DMS114 treated with DMSO at 0.1 percent for 48 hours (cell line): Measurements from ENCODE around the gene HTR6.
"Not testable (repeated sequence)": the region's sequence is repeated elsewhere in the genome, so short reads cannot be mapped to it uniquely, and the experiment has no call there.

Experiments
- DNase-seq: peaks from one replicate; lab custom pipeline; 2025; ENCODE audit not compliant: unreplicated experiment; lab: John Stamatoyannopoulos, UW

HTR6 gene

DNA sequence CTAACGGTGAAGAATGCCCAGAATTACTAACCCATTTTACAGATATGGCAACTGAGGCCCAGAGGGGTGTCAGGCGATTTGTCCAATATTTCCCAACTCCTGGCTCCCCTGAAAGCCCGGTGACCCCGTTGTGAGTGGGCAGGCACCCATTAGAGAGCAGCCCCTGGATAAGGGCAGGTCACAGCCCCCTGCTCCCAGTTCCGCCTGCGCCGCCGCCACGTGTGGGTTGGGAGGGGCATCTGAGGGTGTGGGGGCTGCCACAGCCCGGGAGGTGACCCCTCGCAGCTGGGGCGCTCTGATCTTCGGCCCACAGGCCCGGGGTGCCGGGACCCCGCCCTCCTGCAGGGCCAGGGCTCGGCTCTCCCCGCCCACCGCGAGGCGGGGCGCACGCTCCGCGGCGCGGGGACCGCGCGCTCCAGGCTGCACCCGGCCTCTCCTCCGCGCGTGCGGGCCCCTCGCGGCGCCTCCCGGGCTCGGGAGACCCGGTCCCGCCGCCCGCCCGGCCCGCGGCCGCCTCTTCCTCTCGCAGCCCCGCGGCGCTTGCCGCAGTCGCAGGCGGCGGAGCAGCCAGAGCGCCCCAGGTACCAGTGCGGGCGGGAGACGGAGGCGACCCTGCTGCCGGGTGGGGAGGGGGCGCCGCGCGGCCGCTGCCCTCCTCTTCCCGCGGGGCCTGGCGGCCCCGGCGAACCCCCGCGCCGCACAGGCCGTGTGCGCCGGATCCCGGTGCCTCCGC lies at the start of gene HTR6:
Gene HTR6, plus strand, starts transcription at position 423 of the 733 bp plus-strand sequence. CDS start 879 bp downstream, outside the sequence.
- no peak for DNase-seq

DNA sequence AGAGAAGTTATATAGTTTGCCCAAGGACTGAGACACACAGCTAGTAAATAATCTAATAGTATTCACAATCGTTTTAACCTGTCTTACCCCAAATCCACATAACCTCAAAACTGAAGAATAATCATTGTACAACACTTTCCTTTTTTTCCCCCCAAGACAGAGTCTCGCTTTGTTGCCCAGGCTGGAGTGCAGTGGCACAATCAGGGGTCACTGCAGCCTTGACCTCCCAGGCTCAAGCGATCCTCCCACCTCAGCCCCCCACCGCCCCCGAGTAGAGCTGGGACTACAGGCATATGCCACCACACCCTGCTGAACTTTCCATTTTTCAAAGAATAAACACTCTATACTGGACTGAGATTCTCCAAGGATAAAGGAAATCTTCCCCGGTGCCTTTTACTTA lies 49.2 kb upstream of the HTR6 start:
- no peak for DNase-seq

DNA sequence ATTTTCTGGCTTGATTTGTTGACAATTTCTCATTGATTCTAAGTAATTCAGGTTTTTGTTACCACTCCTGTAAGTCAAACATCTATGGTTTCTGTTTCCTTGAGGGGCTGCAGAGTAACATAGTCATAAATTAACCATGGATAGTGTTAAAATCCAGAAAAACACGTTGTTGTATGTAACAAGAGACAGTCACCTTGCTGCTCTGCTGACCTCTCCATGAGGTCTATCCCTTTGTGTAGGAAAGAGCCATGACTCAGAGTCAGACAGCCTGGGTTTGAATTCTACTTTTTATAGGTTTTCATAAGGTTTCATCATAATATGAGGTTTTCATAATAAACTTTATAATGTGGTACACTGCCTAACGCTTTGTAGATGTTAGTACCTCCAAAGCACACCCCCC lies 48.2 kb upstream of the HTR6 start:
- no peak for DNase-seq

DNA sequence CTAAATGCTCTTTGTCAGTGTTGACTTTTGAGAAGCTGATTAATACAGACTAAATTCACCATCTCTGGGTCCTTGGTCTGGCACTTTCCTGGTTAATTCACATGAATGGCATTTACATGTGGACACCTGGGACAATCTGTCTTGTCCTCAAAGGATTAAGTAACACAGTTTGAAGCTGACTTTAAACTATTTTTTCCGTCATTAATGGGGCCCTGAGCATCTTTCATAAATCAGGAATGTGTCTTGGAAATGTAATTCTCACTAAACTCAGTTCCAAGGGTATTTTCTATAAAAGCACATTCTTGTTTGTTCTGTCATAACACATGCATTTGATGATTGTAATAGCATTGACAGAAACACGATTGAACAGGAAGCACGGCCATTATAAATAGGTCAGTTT lies 47.3 kb upstream of the HTR6 start:
- DNase-seq, result no peak

DNA sequence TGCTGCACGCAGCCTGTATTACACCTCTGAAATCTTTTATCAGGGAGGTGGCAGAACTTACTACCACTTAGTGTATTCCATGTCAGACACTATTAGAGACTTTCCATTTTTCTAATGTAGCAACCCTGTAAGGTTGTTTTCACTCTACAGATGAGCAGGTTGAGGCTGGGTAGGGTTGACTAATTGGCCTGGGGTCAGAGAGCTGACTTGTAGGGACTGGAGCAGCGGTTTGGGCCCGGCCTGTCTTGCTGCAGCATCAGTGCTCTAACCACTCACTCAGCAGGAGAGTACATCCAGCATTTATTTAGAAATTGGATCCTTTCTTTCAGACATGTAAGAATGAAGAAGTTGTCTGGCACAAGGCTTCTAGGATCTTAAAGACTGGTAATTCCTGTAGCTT lies 46.2 kb upstream of the HTR6 start:
- no peak for DNase-seq

DNA sequence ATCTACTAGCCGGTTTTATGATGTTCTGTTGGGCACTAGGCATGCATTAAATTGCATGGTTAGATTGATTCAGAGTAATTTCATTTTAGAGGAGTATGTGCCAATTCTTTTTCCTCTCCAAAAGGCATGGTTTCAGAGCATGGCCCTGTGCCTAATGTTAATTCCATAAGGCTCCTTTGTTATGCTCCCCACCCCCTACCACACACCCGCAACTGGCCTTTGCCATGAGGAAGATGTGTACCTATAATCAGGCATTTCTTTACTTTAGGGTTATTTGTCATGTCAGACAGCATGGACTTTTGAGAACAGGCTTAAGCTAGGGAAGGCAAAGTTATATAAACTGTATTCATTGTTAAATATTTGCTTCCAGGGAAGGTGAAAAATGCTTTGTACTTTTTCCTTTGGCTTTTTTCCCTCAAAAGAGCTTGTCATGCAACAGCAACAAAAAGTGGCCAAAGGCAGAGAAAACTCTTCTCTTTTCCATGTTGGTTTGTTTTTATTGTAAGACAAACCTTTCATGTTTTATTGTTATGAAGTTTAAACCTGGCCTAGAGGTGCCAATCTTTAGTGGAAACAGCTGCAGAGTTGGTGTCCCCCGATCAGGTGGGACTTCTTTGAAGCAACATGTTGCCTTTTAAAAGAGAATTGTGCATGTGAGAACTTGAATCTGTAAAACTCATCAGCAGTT lies 44.8 kb upstream of the HTR6 start:
- DNase-seq, result no peak

DNA sequence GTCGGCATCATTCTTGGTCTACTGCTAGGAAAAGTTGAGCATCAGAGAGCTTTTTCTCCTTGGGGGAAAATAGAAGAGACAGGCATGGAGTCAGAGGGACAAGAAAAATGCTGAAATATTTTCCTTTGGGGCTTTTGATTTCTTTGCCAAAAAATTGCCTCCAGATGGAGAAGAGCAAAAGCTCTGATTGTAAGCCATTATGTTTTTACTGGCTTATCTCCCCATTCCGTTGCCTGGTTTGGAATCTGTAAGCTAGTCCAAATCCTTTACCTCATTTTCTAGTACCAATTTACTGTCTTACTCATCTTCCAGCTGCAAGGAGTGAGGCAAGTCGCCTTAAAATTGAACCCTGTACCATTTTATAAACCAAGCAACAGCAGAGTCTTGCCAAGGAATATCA lies 43.9 kb upstream of the HTR6 start:
- no peak for DNase-seq

DNA sequence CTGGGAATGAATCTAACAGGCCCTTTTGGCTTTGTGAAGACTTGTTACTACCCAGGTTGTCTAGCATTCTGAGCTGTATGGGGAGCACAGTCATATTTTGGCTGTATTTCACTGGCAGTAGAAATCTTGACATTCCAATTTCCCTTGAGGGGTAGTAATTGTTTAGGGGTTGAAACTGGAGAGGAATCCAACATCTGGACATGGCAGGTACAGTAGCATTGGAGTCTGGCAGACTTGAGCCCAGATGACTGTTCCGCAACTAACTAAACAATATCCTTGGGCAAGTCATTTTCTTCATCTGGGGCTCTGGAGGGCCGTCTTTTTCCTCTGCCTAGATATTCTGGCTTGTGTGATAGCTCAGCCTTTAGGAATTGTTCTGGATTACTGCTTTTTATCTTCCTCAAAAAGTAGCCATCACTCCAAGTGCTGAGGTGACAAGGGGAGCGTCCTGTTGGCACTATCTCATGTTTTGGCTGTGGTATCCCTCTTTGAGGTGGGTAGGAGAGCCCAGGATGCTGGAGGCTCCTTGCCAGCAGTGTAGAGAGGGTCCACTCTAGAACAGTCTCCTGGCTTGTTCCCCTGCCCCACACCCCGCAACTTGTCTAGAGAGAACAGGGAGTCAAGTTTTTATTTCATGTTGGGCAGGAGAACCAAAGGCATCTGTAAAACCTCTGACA lies 43.3 kb upstream of the HTR6 start:
- DNase-seq, result no peak

DNA sequence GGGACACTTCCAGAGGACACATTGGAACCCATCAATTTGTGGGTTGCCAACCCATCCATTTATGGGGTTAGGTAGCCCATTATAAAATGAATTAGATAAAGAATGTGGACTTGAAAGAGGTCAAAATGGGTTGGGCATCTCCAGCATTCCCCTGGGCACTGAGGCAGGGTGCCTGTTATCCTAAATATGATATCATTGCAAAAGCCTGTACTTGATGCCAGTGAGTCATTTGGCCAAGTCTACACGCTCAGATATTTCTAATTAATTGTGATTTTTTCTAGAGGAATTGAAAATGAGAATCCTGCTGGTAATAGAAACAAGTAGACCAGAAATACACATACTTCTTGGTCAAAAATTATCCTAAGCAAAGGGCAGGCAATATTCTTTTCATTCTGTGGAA lies 42.5 kb upstream of the HTR6 start:
- DNase-seq, result no peak

DNA sequence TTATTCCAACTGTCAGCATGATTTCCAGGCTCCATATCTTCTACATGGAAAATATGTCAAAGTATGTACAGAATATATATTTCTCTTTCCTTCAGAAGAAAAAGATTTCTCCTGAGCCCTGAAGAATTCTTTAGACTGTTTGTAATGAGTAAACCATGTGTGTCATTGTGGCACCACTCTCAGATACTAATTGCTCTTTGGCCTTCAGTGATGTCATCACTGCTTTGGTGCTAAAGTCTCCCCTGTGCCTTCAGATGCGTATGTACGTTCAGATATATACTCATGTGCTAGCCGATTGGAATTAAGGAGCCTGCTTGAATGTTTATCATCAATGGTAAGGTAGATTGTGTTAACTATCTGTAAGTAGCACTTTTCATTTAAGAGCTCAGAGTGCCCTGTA lies 41.2 kb upstream of the HTR6 start:
- DNase-seq, result no peak

DNA sequence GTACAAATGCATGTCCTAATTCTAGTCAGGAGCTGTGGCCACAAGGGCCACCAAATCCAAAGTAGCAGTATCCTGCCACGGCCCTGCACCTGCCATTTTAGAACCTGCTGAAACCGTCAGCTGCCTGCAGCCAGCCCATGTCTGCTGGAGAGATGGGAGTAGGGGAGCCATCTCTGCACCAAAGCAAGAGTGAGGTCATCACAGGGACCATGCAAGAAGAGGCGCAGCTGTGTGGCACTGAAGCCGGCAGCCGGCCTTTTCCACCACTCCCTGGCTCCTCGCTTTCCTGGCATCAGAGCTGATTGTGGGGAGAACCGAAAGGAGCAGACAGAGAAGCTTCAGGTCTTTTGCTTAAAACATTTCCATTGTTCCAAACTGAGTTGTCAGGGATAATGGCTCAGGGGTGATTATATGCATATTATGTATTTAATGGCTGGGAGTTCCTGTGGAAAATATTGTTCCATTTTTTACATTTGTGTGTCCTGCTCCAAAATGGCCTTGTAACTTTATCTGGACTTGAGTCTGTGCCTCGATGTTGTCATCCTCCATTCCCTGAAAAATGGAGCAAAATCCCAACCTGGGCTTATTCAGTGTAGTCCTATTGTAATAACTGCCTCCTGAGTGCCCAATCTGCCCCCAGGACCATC lies 39.3 kb upstream of the HTR6 start:
- no peak for DNase-seq

DNA sequence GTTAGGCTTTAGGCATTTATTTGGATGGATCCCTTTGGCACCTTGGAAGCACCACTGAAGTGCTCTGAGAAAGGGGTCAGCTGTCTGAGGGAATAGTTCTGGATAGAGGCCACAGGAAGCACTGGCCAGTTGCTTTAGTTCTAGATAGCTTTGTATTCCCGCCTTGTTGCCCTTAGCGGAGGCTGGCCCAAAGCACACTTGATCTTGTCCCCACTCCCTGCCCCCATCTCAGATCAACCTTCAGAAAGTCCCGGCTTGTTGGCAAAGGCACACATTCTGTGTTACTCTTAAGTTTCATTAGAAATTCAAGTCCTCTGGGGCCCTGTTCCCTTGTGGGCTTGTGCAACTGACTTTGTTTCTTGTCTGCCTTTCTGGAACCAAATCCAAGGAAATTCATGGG lies 35.8 kb upstream of the HTR6 start:
- DNase-seq, result no peak

DNA sequence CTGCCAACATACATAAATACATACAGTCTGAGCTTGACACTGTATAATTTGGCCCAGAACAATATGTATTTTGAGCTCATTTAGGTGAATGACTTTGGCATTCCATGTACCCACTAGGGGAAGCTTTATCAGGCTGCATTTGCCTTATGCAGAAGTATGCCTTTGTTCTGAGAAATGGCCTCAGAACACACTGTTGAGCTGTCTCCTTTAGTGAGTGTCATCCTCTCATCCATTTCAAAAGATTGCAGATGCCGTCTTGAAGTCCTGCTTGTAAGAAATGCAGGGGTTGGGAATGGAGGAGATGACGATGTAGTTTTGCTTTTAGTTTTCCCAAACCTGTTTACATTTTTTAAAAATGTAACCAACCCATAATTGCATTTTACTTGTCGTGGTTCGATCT lies 35.3 kb upstream of the HTR6 start:
- no peak for DNase-seq

DNA sequence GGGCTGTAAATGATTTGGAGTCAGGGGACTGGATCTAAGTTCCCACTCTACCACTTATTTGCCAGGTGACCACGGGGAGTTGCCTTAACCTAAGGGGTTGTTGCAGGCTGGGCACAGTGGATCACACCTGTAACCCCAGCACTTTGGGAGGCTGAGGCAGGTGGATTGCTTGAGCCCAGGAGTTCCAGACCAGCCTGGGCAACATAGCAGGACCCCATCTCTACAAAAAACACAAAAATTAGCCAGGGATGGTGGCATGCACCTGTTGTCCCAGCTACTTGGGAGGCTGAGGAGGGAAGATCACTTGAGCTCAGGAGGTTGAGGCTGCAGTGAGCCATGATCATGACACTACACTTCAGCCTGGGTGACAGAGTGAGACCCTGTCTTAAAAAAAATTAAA lies 34.5 kb upstream of the HTR6 start:
- not testable (repeated sequence) for DNase-seq

DNA sequence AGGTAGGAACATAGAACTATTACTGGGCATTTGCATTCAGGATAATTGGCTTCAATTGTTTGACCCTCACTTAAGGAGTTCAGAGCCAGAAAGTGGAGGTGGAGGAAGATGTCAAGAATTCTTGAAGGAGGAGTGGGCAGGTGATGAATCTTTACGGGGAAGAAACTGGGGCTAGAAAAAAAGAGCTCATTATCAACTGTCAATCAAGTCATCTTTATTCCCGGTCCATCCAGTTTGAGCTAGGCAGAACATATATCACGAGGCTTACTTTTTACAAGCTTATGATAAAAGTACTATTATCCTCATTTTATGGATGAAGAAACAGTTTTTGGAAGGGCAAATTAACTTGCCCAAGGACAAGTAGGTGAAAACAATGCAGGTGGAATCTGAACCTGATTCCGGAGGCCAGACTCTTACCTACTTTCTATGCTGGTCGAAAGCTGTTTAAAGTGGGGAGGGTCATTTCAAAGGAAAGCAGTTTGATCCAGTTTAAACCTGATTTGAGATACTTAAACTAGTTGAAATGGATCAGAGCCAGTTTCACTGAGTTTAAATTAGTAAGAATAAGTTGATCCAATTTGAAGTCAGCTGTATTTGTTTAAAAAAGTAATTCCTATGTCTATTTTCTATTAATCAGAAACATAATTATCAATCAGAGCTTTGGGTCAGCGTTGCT lies 33.8 kb upstream of the HTR6 start:
- no peak for DNase-seq

DNA sequence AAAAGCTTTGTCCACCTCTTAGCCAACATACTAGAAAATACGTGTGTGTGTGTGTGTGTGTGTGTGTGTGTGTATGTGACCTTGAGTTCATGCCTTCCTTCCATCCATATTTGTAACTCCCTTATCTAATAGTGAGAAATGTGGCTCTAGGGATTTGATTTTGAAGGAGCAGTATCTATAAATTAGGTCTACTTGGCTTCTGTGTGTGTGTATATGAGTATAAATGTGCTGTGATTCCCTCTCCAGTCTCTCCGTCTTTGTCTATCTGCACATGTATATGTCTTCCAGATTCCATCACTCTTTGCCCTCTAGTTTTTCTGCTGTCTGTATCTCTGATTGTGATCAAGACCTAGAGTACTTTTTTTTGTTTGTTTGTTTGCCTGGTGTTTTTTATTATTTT lies 32.5 kb upstream of the HTR6 start:
- DNase-seq, result no peak

DNA sequence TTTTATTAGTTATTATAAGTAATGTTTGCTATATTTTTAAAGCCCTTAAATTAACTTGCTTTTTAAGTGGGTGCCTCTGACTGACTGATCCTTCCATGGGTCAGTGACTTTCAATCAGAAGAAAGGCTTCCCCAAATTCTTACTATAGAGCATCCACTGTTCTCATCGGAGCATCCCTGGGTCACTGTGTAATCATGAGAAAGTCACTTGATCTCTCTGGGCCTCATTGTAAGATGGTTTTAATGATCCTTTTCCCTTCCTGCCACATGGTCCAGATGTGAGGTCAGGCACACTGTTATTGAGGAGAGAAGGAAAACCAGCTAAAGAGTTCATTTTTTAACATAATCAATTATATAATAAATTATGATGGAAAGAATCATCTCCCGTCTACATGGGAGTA lies 31.6 kb upstream of the HTR6 start:
- DNase-seq, result no peak

DNA sequence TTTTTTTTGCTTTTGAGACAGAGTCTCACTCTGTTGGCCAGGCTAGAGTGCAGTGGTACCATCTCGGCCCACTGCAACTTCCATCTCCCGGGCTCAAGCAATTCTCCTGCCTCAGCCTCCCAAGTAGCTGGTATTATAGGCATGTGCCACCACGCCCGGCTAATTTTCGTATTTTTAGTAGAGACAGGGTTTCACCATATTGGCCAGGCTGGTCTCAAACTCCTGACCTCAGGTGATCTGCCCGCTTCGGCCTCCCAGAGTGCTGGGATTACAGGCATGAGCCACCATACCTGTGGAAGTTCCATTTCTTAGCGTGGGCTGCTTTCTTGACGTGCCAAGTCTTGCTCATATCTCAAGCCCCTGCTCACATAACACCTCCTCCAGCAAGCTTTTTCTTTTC lies 29.6 kb upstream of the HTR6 start:
- not testable (repeated sequence) for DNase-seq

DNA sequence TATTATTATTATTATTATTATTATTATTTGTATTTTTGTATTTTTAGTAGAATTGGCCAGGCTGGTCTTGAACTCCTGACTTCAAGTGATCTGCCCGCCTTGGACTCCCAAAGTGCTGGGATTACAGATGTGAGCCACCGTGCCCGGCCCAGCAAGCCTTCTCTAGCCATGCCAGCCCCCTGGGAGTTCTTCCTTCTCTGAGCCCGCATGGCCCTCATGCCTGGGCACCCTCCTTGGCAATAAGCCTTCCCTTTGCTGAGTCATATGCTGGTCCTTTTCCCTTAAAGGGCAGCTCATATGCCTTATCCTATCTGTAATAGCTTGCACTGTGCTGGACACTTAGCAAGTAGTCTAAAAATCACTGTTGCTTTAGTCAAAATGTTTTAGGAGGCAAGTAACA lies 29.0 kb upstream of the HTR6 start:
- no peak for DNase-seq

DNA sequence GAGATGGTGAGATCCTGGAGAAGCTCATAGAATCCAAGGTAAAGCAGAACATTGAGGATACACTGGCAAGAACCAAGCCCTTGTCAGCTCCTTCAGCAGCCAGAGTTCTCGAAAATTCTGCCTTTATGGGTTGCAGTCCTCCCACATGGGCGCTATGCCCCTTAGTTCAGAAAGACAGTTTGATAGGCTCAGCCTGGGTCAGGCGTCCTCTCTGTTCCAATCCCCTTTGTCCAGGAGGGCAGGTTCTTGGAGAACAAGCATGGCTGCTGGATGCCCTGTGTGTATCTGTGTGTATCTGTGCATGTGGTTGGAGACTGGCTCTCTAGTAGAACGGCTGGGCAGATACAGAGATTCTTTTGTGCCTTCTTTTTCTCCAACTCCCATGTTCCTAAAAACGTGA lies 28.6 kb upstream of the HTR6 start:
- no peak for DNase-seq

DNA sequence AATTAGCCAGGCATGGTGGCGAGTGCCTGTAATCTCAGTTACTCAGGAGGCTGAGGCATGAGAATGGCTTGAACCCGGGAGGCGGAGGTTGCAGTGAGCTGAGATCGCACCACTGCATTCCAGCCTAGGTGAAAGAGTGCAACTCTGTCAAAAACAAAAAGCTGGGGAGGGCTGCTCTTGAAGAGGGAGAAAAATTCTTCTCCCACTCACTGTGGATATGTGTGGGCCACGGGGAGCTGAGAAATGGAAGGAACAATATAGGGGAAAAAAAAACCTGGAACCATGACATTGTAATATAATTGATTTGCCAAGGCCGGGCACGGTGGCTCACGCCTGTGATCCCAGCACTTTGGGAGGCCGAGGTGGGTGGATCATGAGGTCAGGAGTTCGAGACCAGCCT lies 27.9 kb upstream of the HTR6 start:
- not testable (repeated sequence) for DNase-seq
